Stimulated activated CD4-positive, alpha-beta T cell treated with anti-CD3 and anti-CD28 coated beads, TNF-alpha, amount 100 ng/mL, for 48 hours (primary cell): ENCODE measurements around the gene TENM3.

Source experiments
- DNase-seq, 3 donors: peaks; one replicate each; pipeline ENCODE4 v3.0.0-alpha.2; 2020; ENCODE audit warnings: low read depth in 3 of 3

TENM3 gene

DNA sequence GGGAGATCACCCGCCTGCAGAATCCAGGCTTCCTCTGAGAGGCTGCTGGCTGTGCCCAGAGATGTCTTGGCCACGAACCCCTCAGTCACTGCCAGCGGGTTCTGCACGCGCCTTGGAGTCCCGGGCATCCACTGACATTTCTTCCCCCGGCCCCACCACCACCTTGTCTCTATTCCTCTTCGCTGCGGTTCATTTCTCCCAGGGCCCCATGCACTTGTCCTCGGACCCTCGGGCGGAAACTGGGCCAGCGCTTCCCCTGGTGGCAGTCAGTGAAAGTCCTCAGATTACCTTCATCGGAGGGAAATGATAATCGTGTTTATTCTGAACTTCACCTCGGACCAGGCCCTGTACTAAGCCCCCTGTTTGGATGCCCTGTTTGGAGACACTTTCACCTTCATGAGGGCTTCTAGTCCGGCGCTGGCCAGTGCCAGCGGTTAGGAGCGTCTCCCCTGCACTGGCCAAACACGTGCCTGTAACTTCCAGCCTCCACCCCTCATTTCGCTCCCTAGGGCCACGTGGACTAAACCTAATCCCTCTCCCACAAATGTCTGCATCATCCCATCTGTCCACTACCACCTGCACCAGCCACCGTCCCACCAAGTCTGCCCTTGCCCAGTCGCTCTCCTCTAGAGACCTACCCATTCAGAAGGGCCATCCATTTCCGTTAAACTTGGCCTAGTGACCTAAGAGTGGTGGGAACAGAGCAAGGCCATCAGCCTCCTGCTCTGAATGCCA lies 592.0 kb downstream of the TENM3 start:
- DNase-seq: no peak

GRCh38 chr4:182837831-182838230 lies 594.6 kb downstream of the TENM3 start:
- no peak for DNase-seq

- no peak for DNase-seq
These were observed 595.3 kb downstream of the TENM3 start for GRCh38 chr4:182838535-182838934.

- DNase-seq: no peak
These were observed 596.1 kb downstream of the TENM3 start for GRCh38 chr4:182839256-182839655.

GRCh38 chr4:182840108-182840507 lies 596.9 kb downstream of the TENM3 start:
- DNase-seq: no peak

DNA sequence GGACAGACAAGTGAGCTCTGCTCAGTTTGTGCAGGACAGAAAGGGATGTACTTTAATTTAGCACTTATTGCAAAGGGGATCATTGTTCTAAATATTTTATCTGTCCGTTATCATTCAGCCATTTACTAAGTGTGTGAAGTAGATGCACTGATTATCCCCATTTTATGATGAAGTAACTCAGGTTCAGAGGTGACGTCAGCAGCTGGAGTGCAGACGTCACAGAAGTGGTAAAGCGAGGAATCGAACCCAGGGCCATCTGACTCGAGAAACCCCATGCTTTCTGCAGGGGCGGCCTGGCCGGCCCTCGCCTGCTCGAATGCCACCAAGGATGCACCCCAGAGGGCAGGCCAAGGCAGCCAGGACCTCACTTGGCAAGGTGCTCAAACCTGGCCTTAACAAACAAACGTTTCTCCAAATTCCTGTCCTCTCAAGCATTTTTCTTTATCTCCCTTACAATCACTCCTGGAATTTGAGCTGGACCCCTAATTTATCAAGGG lies 599.0 kb downstream of the TENM3 start:
- no peak for DNase-seq

DNA sequence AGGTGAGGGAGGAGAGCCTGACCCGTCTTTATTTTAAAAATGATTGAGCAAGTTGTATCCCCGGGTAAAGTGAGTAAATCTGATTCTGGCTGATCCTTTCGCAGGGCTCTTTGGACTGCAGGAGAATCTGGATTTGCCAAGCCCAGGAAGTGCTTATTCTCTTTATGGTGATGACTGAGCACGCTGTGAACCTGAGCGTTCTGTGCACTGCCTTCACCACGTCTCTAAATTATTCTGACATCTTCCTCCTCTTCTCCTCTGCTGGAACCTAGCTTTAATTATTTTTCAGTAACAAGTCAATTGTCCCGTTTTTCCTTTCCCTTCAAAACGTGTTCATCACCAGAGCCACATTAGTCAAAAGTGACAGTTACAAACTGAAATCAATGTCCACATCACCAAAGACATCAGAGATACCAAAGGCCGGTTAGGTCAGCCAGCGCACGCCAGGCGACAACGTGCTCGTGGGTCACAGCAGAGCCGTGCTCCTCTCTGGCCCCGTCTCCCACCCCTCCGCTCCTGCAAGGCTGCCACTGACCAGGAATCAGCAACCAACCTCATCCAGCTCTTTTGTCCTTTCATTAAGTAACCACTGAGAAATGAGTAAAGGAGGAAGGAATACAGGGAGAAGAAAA lies 599.7 kb downstream of the TENM3 start:
- no peak for DNase-seq

DNA sequence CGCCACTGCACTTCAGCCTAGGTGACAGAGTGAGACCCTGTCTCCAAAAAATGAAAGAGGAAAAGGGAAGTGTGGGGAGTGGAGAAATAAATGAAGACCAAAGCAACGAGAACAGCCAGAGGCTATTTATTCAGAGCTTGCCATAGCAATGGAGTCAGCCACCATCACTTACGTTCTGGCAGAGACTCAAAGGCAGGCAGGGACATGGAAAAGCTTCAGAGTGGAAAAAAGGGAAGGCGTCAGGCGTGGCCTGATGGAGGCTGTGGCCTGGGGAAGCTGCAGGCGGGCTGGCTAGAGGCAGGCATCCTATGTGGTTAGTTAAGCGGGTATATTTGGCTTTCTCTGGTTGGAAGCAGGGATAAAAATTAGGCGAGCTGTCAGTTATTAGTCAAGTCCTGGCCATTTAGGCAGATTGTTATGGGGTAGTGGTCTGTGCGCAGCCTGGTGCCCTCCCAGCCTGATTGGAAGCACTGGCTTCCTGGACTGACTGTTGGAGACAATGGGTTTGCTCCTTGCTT lies 600.7 kb downstream of the TENM3 start:
- DNase-seq: no peak

- DNase-seq: no peak
These were observed 602.4 kb downstream of the TENM3 start for GRCh38 chr4:182845618-182846017.

- DNase-seq: no peak
These were observed 602.8 kb downstream of the TENM3 start for GRCh38 chr4:182846036-182846435.

GRCh38 chr4:182847576-182848450 lies 604.6 kb downstream of the TENM3 start:
- no peak for DNase-seq

DNA sequence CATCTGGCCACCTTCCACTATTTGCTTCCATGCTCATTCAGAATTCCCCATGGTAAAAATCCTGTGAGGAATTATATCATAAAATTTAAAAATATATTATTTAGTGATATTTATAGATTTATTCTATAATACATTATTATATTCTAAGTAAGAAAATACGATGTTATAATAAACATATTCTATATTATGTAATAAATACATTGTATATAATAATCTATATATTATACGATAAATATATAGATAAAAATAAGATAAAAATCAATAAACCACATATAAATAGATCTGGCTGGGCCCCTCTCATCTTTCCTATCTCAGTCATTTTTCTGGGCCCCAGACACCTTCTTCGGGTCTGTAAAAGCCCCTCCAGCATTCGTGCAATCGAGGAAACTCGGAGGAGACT lies 605.5 kb downstream of the TENM3 start:
- no peak for DNase-seq
